Naive B cell (primary cell): Measurements from ENCODE around the gene KLHDC8A. TPM values are rescaled to one million over a fixed set of nuclear protein-coding genes. Genes with fewer than 3 reads are reported as not detected.

Source experiments
- ATAC-seq, 2 donors: fragments of 150-1000 bp; cut with Tn5 transposase; 2 replicates each; pipeline ENCODE4 v1.10.0; 2021; ENCODE audit warnings: low read depth in 2 of 2, mild to moderate bottlenecking in 2 of 2, moderate library complexity in 2 of 2
- DNase-seq: peaks from one replicate; pipeline ENCODE4 v3.0.0; 2022
- H3K27ac Mint-ChIP-seq, 6 donors: one replicate each; pipeline ENCODE4 v1.8.0; 2020 to 2022; ENCODE audit warnings: mild to moderate bottlenecking in 6 of 6, mixed read lengths in 6 of 6, moderate library complexity in 5 of 6, inconsistent platforms in 2 of 6
- H3K27me3 Mint-ChIP-seq, 3 donors: one replicate each; pipeline ENCODE4 v1.8.0; 2021 to 2022; ENCODE audit warnings: mixed read lengths in 3 of 3, mild to moderate bottlenecking in 1 of 3
- H3K36me3 Mint-ChIP-seq, 2 donors: one replicate each; pipeline ENCODE4 v1.8.0; 2020 to 2022; ENCODE audit warnings: mixed read lengths in 2 of 2, inconsistent platforms in 1 of 2, mild to moderate bottlenecking in 1 of 2
- H3K4me1 Mint-ChIP-seq, 3 donors: one replicate each; pipeline ENCODE4 v1.8.0; 2020 to 2022; ENCODE audit warnings: mixed read lengths in 3 of 3, inconsistent platforms in 1 of 3, mild to moderate bottlenecking in 1 of 3, moderate library complexity in 1 of 3
- H3K4me3 Mint-ChIP-seq, 8 donors: one replicate each; pipeline ENCODE4 v1.8.0; 2020 to 2022; ENCODE audit warnings: mild to moderate bottlenecking in 8 of 8, mixed read lengths in 8 of 8, moderate library complexity in 8 of 8, inconsistent platforms in 2 of 8
- H3K9me3 Mint-ChIP-seq, 7 donors: one replicate each; pipeline ENCODE4 v1.8.0; 2020 to 2022; ENCODE audit warnings: mixed read lengths in 7 of 7, mild to moderate bottlenecking in 5 of 7, inconsistent platforms in 2 of 7, moderate library complexity in 1 of 7
- polyA plus RNA-seq, 6 donors: library from polyadenylated mRNA; unstranded; fragments of 300-500 nt; fragmentation: Illumina TruSeq; gene quantifications; one replicate each; pipeline ENCODE4 v1.2.3, GENCODE V29; 2021; ENCODE audit warnings: low read depth in 6 of 6

The KLHDC8A gene
- polyA plus RNA-seq, 6 donors from 2014 or later: 0.26 to 1.3 (median 0.77) TPM; not detected in 1

GRCh38 chr1:205317311-205317917 is 39.3 kb downstream of the KLHDC8A start:
- peak overlapping the region; percentile 96 to 99 (median 98) for H3K4me3 Mint-ChIP-seq
- no peaks in the 10 kb centered on the region for H3K27me3 Mint-ChIP-seq
- H3K36me3 Mint-ChIP-seq: peaks cover 23% of the 10 kb centered on the region in 2 donors
- H3K4me1 Mint-ChIP-seq: peaks cover 75 to 92% (median 77%) of the 10 kb centered on the region in 3 donors
- H3K9me3 Mint-ChIP-seq: no peaks in the 10 kb centered on the region
- peak overlapping the region; percentile 43 to 98 (median 86) for H3K27ac Mint-ChIP-seq
- ATAC-seq (no peak), DNase-seq (no peak)

GRCh38 chr1:205316161-205316566 is 40.6 kb downstream of the KLHDC8A start:
- Mint-ChIP-seq H3K36me3 (peaks cover 25 to 28% of the 10 kb centered on the region in 2 donors), H3K9me3 (no peaks in the 10 kb centered on the region), H3K4me1 (peaks cover 75 to 97% (median 82%) of the 10 kb centered on the region in 3 donors), H3K27ac (peak overlapping the region in 5 of 6 donors; percentile 84 to 98 (median 98)), H3K27me3 (no peaks in the 10 kb centered on the region), H3K4me3 (peak overlapping the region; percentile 94 to 99 (median 98))
- DNase-seq (no peak), ATAC-seq (no peak)

- peaks cover 25 to 27% of the 10 kb centered on the region in 2 donors for H3K36me3 Mint-ChIP-seq
- no peaks in the 10 kb centered on the region for H3K27me3 Mint-ChIP-seq
- peak overlapping the region; percentile 97 to 99 (median 98) for H3K27ac Mint-ChIP-seq
- H3K4me3 Mint-ChIP-seq: peak overlapping the region; percentile 84 to 99 (median 96)
- DNase-seq: no peak
- no peaks in the 10 kb centered on the region for H3K9me3 Mint-ChIP-seq
- peaks cover 77 to 100% (median 92%) of the 10 kb centered on the region in 3 donors for H3K4me1 Mint-ChIP-seq
- ATAC-seq: peak in 1 of 2 donors; percentile 6
Observed at GRCh38 chr1:205315008-205315618, 41.6 kb downstream of the KLHDC8A start.

GRCh38 chr1:205313563-205314308 is 43.0 kb downstream of the KLHDC8A start:
- no peaks in the 10 kb centered on the region for H3K27me3 Mint-ChIP-seq
- H3K27ac Mint-ChIP-seq: peak overlapping the region; percentile 97 to 99 (median 98)
- H3K9me3 Mint-ChIP-seq: no peaks in the 10 kb centered on the region
- peak overlapping the region; percentile 84 to 99 (median 96) for H3K4me3 Mint-ChIP-seq
- H3K4me1 Mint-ChIP-seq: peaks cover 68 to 100% (median 87%) of the 10 kb centered on the region in 3 donors
- H3K36me3 Mint-ChIP-seq: peaks cover 15 to 19% of the 10 kb centered on the region in 2 donors
- ATAC-seq: peak; percentile 76 to 80
- peak; percentile 78 for DNase-seq

- ATAC-seq: no peak
- H3K4me1 Mint-ChIP-seq: peaks cover 65 to 100% (median 80%) of the 10 kb centered on the region in 3 donors
- no peaks in the 10 kb centered on the region for H3K9me3 Mint-ChIP-seq
- H3K36me3 Mint-ChIP-seq: peaks cover 12 to 15% of the 10 kb centered on the region in 2 donors
- H3K27me3 Mint-ChIP-seq: no peaks in the 10 kb centered on the region
- no peak for DNase-seq
- H3K4me3 Mint-ChIP-seq: peak overlapping the region; percentile 84 to 99 (median 96)
- peak overlapping the region; percentile 97 to 99 (median 98) for H3K27ac Mint-ChIP-seq
Observed at GRCh38 chr1:205312866-205313562, 43.7 kb downstream of the KLHDC8A start.

GRCh38 chr1:205310976-205311704 is 45.6 kb downstream of the KLHDC8A start:
- peak overlapping the region; percentile 64 to 99 (median 86) for H3K4me3 Mint-ChIP-seq
- peaks cover 59 to 96% (median 67%) of the 10 kb centered on the region in 3 donors for H3K4me1 Mint-ChIP-seq
- DNase-seq: peak; percentile 69

GRCh38 chr1:205309741-205310140 is 47.0 kb downstream of the KLHDC8A start:
- H3K4me1 Mint-ChIP-seq: peaks cover 58 to 89% (median 63%) of the 10 kb centered on the region in 3 donors
- DNase-seq (no peak), ATAC-seq (no peak)
- H3K27ac Mint-ChIP-seq: peak overlapping the region; percentile 40 to 99 (median 98)
- no peaks in the 10 kb centered on the region for H3K9me3 Mint-ChIP-seq
- peak overlapping the region in 2 of 8 donors; percentile 23 to 66 for H3K4me3 Mint-ChIP-seq
- H3K36me3 Mint-ChIP-seq: peaks cover 20 to 24% of the 10 kb centered on the region in 2 donors
- H3K27me3 Mint-ChIP-seq: no peaks in the 10 kb centered on the region

More at GRCh38 chr1:205310976-205311704, 45.6 kb downstream of the KLHDC8A start:
- ATAC-seq: peak; percentile 52 to 65
- Mint-ChIP-seq H3K27me3 (no peaks in the 10 kb centered on the region), H3K36me3 (peaks cover 12 to 15% of the 10 kb centered on the region in 2 donors), H3K27ac (peak overlapping the region; percentile 95 to 99 (median 98)), H3K9me3 (no peaks in the 10 kb centered on the region)

GRCh38 chr1:205306929-205307566 is 49.7 kb downstream of the KLHDC8A start:
- Mint-ChIP-seq H3K9me3 (no peaks in the 10 kb centered on the region), H3K36me3 (peaks cover 22 to 34% of the 10 kb centered on the region in 2 donors), H3K27ac (peak overlapping the region in 3 of 6 donors; percentile 69 to 91 (median 81)), H3K4me3 (peak overlapping the region in 1 of 8 donors; percentile 33), H3K27me3 (no peaks in the 10 kb centered on the region), H3K4me1 (peaks cover 42 to 71% (median 47%) of the 10 kb centered on the region in 3 donors)
- ATAC-seq: no peak
- DNase-seq: no peak

GRCh38 chr1:205304695-205305070 is 52.0 kb downstream of the KLHDC8A start:
- no peaks in the 10 kb centered on the region for H3K9me3 Mint-ChIP-seq
- peaks cover 43 to 71% (median 50%) of the 10 kb centered on the region in 3 donors for H3K4me1 Mint-ChIP-seq
- no peaks in the 10 kb centered on the region for H3K27me3 Mint-ChIP-seq
- peaks cover 10 to 30% of the 10 kb centered on the region in 2 donors for H3K36me3 Mint-ChIP-seq
- no peak overlapping the region for H3K4me3 Mint-ChIP-seq
- peak overlapping the region; percentile 13 to 96 (median 58) for H3K27ac Mint-ChIP-seq
- no peak for DNase-seq
- ATAC-seq: no peak

- peak overlapping the region in 3 of 6 donors; percentile 69 to 94 (median 80) for H3K27ac Mint-ChIP-seq
Observed at GRCh38 chr1:205304046-205304694, 52.6 kb downstream of the KLHDC8A start.

GRCh38 chr1:205303247-205303888 is 53.4 kb downstream of the KLHDC8A start:
- H3K27ac Mint-ChIP-seq: peak overlapping the region in 1 of 6 donors; percentile 69
- peaks cover 10 to 30% of the 10 kb centered on the region in 2 donors for H3K36me3 Mint-ChIP-seq
- ATAC-seq: no peak
- no peak for DNase-seq
- H3K4me1 Mint-ChIP-seq: peaks cover 51 to 70% (median 58%) of the 10 kb centered on the region in 3 donors
- H3K9me3 Mint-ChIP-seq: no peaks in the 10 kb centered on the region
- no peak overlapping the region for H3K4me3 Mint-ChIP-seq
- no peaks in the 10 kb centered on the region for H3K27me3 Mint-ChIP-seq

More at GRCh38 chr1:205304046-205304694, 52.6 kb downstream of the KLHDC8A start:
- Mint-ChIP-seq H3K27me3 (no peaks in the 10 kb centered on the region), H3K36me3 (peaks cover 10 to 30% of the 10 kb centered on the region in 2 donors), H3K4me3 (no peak overlapping the region), H3K9me3 (no peaks in the 10 kb centered on the region), H3K4me1 (peaks cover 45 to 71% (median 50%) of the 10 kb centered on the region in 3 donors)
- DNase-seq (no peak), ATAC-seq (no peak)
